Activated T-cell treated with anti-CD3 and anti-CD28 coated beads, Interleukin-2, amount 50 U/mL, for 1 hour (primary cell): ENCODE measurements around the gene FCGR3A.

ENCODE experiments used
- DNase-seq: peaks from one replicate; pipeline ENCODE4 v3.0.0-alpha.2; 2020

Gene FCGR3A

GRCh38 chr1:161499099-161500039, 50.2 kb downstream of the FCGR3A start:
- no peak for DNase-seq

GRCh38 chr1:161498646-161499045, 51.0 kb downstream of the FCGR3A start:
- no peak for DNase-seq

- no peak for DNase-seq
Observed at GRCh38 chr1:161497961-161498360, 51.7 kb downstream of the FCGR3A start.

- DNase-seq, result no peak
Observed at GRCh38 chr1:161495490-161495889, 54.1 kb downstream of the FCGR3A start.

- DNase-seq, result no peak
Observed at GRCh38 chr1:161494091-161494735, 55.4 kb downstream of the FCGR3A start.

- DNase-seq, result no peak
Observed at GRCh38 chr1:161492827-161493226, 56.8 kb downstream of the FCGR3A start.
